DOHH2 (cell line): Measurements from ENCODE around the gene C16orf78.

Experiments used
- H3F3A ChIP-seq: fragments of 200-600 bp; sonication (generic), shearing (Covaris generic); 2 replicates; pipeline ENCODE4 v1.6.0; 2016; ENCODE audit warnings: antibody characterized with exemption, mild to moderate bottlenecking; ENCODE audit not compliant: control insufficient read depth, insufficient read depth
- H3K27ac ChIP-seq: fragments of 200-600 bp; sonication (generic); 2 replicates; pipeline ENCODE4 v1.5.1; 2014; ENCODE audit warnings: low read depth, mild to moderate bottlenecking, low read length, moderate library complexity
- H3K27me3 ChIP-seq: fragments of 200-600 bp; sonication (generic); 2 replicates; pipeline ENCODE4 v1.6.1; 2014; ENCODE audit warnings: mild to moderate bottlenecking, low read length, mixed read lengths; ENCODE audit not compliant: control insufficient read depth
- H3K36me3 ChIP-seq: fragments of 200-600 bp; sonication (generic); 2 replicates; pipeline ENCODE4 v1.6.1; 2014; ENCODE audit warnings: mild to moderate bottlenecking, low read length, moderate library complexity, mixed read lengths; ENCODE audit not compliant: control insufficient read depth
- H3K4me1 ChIP-seq: fragments of 200-600 bp; sonication (generic); 2 replicates; pipeline ENCODE4 v1.6.1; 2014; ENCODE audit warnings: mild to moderate bottlenecking, low read length, mixed read lengths; ENCODE audit not compliant: control insufficient read depth
- H3K4me2 ChIP-seq: fragments of 200-600 bp; sonication (generic); 2 replicates; pipeline ENCODE4 v1.6.0; 2014; ENCODE audit warnings: mild to moderate bottlenecking, low read length, moderate library complexity
- H3K4me3 ChIP-seq: fragments of 200-600 bp; sonication (generic); 2 replicates; pipeline ENCODE4 v1.5.1; 2014; ENCODE audit warnings: mild to moderate bottlenecking, low read length, mixed read lengths
- H3K79me2 ChIP-seq: fragments of 200-600 bp; sonication (generic); 2 replicates; pipeline ENCODE4 v1.6.1; 2014; ENCODE audit warnings: mild to moderate bottlenecking, low read length, mixed read lengths; ENCODE audit not compliant: control insufficient read depth
- H3K9me2 ChIP-seq: fragments of 200-600 bp; sonication (generic); replicated peaks from 2 replicates; pipeline ENCODE4 v1.6.1; 2014; ENCODE audit warnings: mild to moderate bottlenecking, low read length, mixed read lengths; ENCODE audit not compliant: control insufficient read depth
- H3K9me3 ChIP-seq: fragments of 200-600 bp; sonication (generic); 2 replicates; pipeline ENCODE4 v1.6.1; 2014; ENCODE audit warnings: antibody characterized with exemption, low read length, mixed read lengths; ENCODE audit not compliant: control insufficient read depth, insufficient read depth
- H4K20me1 ChIP-seq: fragments of 200-600 bp; sonication (generic); 2 replicates; pipeline ENCODE4 v1.6.0; 2014; ENCODE audit warnings: low read depth, mild to moderate bottlenecking, antibody characterized with exemption, low read length, moderate library complexity; ENCODE audit not compliant: control insufficient read depth, insufficient read depth
- EZH2phosphoT487 ChIP-seq: fragments of 200-600 bp; sonication (generic); IDR thresholded peaks from 2 replicates; pipeline ENCODE4 v1.6.1; 2017; ENCODE audit warnings: borderline replicate concordance, mild to moderate bottlenecking, antibody characterized with exemption, low read length, moderate library complexity, mixed read lengths
- TF ChIP-seq, protein P1 (sequence below): fragments of 200-600 bp; sonication (generic); IDR thresholded peaks from one replicate; pipeline ENCODE4 v1.5.1; 2014; ENCODE audit warnings: antibody characterized with exemption, mild to moderate bottlenecking, low read depth, low read length; ENCODE audit not compliant: poor library complexity, severe bottlenecking

The C16orf78 gene

DNA sequence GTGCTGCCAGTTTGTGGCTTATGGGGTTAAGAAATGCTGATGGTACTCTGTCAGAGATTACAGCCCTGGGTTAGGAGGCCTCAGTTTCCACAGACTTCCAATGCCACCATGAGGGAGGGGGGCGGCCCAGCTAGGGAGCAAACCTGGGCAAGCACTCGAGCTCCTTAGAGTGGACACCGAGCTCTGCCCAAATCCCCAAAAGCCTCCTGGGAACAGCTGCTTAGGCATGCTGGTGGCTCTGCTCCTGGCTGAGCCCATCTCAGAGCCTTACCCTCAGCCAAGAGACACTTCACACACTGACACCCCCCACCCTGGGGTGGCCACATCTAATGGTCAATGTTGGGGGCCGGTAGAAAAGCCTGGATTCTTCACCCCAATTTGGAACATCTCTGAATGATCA lies 66.1 kb downstream of the C16orf78 start:
- no peak overlapping the region for H3K4me2 ChIP-seq
- H3K4me3 ChIP-seq, result no peak overlapping the region
- peaks cover 6% of the 10 kb centered on the region; the same call in 1 of the 2 replicates for H3K27me3 ChIP-seq
- H3K4me1 ChIP-seq, result peaks cover 35% of the 10 kb centered on the region
- TF ChIP-seq EZH2phosphoT487, result no peak
- TF ChIP-seq, protein P1, sequence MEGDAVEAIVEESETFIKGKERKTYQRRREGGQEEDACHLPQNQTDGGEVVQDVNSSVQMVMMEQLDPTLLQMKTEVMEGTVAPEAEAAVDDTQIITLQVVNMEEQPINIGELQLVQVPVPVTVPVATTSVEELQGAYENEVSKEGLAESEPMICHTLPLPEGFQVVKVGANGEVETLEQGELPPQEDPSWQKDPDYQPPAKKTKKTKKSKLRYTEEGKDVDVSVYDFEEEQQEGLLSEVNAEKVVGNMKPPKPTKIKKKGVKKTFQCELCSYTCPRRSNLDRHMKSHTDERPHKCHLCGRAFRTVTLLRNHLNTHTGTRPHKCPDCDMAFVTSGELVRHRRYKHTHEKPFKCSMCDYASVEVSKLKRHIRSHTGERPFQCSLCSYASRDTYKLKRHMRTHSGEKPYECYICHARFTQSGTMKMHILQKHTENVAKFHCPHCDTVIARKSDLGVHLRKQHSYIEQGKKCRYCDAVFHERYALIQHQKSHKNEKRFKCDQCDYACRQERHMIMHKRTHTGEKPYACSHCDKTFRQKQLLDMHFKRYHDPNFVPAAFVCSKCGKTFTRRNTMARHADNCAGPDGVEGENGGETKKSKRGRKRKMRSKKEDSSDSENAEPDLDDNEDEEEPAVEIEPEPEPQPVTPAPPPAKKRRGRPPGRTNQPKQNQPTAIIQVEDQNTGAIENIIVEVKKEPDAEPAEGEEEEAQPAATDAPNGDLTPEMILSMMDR, result no peak
- no peaks in the 10 kb centered on the region for H3K36me3 ChIP-seq
- no peaks in the 10 kb centered on the region for H3K79me2 ChIP-seq
- no peaks in the 10 kb centered on the region for H3F3A ChIP-seq
- H3K9me2 ChIP-seq, result no peaks in the 10 kb centered on the region
- no peaks in the 10 kb centered on the region for H3K9me3 ChIP-seq
- H4K20me1 ChIP-seq, result no peaks in the 10 kb centered on the region
- no peak overlapping the region for H3K27ac ChIP-seq

DNA sequence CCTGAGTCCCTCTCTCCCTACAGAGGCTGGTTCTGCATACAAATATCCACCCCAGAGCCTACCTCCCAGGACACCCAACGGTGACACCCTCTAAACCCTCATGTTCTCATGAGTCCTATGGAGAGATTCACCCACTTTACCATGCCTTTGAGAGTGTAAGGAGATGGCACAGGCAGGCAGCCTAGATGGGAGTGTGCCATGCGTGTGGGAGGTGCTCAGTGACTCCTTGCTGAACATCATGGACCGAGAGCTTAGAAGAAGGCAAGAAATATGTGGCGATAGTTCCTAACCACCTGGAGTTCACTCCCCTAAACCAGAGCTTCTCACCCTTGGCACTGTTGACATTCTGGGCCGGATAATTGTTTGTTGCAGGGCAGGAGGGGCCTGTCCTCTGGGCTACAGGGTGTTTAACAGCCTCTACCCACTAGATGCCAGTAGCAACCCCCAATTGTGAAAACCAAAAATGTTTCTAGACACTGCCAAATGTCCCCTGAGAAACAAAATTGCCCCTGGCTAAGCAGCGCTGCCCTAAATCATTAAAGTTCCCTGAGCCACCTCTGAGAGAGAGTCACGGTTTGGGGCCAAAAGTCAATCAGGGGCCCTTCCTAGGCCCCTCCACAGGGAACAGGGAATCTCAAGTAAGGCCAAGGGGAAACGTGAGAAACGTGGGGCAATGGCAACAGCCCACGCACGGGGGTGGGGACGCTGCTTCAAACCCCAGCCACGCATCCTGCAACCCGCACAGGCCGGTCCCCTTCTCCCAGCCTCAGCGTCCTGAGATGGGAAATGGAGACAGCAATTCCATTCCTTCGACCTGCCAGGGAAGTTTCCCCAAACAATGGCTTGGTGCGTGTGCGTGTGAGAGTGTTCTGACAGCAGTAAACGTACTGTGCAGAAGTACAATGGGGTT lies 66.8 kb downstream of the C16orf78 start:
- no peaks in the 10 kb centered on the region for H3K36me3 ChIP-seq
- peak overlapping the region; percentile 85 for H3K4me2 ChIP-seq
- H3K4me3 ChIP-seq, result peak overlapping the region; percentile 68
- no peaks in the 10 kb centered on the region for H4K20me1 ChIP-seq
- peak overlapping the region; percentile 43 for H3K27ac ChIP-seq
- no peaks in the 10 kb centered on the region for H3K9me3 ChIP-seq
- H3K79me2 ChIP-seq, result no peaks in the 10 kb centered on the region
- no peaks in the 10 kb centered on the region for H3F3A ChIP-seq
- peaks cover 40% of the 10 kb centered on the region for H3K4me1 ChIP-seq
- peaks cover 6% of the 10 kb centered on the region; the same call in 1 of the 2 replicates for H3K27me3 ChIP-seq
- no peaks in the 10 kb centered on the region for H3K9me2 ChIP-seq
- no peak for TF ChIP-seq EZH2phosphoT487
- TF ChIP-seq, protein P1, result peak; percentile 17

DNA sequence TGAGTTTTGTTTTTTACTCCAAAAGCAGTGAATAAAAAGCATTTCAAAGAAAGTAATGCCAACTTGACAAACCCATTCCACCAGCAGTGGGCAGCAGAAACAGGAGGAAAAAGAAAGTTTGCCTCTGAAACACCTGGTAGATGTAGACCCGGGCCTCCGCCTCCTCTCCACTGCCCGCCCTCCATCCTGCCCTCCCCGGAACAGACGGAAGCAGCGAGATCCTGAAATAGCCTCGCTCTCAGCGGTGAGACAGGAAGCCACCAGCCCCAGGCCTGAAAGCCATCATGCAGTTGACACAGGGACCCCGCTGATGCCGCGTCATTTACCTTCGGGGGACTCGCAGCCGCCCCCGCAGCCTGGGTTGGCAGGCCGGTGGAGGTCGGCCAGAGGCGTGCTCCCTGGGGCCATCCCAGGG lies 67.8 kb downstream of the C16orf78 start:
- TF ChIP-seq EZH2phosphoT487, result no peak
- TF ChIP-seq, protein P1, result peak; percentile 66
- Histone ChIP-seq H3K4me3 (peak overlapping the region; percentile 68), H4K20me1 (no peaks in the 10 kb centered on the region), H3K4me1 (peaks cover 40% of the 10 kb centered on the region), H3K9me3 (no peaks in the 10 kb centered on the region), H3K9me2 (no peaks in the 10 kb centered on the region), H3K27me3 (peaks cover 2% of the 10 kb centered on the region; the same call in 1 of the 2 replicates), H3K27ac (peak overlapping the region; percentile 57), H3K79me2 (no peaks in the 10 kb centered on the region), H3K4me2 (peak overlapping the region; percentile 85), H3F3A (no peaks in the 10 kb centered on the region), H3K36me3 (no peaks in the 10 kb centered on the region)
